IMR-90 (cell line): Measurements from ENCODE around the gene MALRD1. TPM values are rescaled to one million over a fixed set of nuclear protein-coding genes. Genes with fewer than 3 reads are reported as not detected.

Experiments
- ATAC-seq: fragments of 200-7000 bp; cut with Tn5 transposase; 2 replicates; pipeline ENCODE4 v1.9.1; 2020; ENCODE audit warnings: low read depth, mild to moderate bottlenecking, moderate library complexity
- BruUV-seq: library from RNA; stranded (reverse); fragments of 400-500 nt; replicated peaks from 2 replicates; lab custom pipeline; 2021; lab: Mats Ljungman, UMichigan
- CTCF ChIA-PET: fragments of 300-600 bp; formaldehyde crosslinking; extraction: SDS; loops from one replicate; lab custom pipeline; 2021; ENCODE audit warnings: antibody characterized with exemption; lab: Yijun Ruan, JAX
- POLR2A ChIA-PET: fragments of 300-600 bp; sonication (Branson Sonifier 250); formaldehyde crosslinking; loops from one replicate; lab custom pipeline; 2022; ENCODE audit warnings: antibody characterized with exemption; ENCODE audit not compliant: unreplicated experiment; lab: Charles Lee
- DNase-seq: peaks from one replicate; pipeline ENCODE4 v3.0.0; 2013
- H2AFZ ChIP-seq: replicated peaks from 2 replicates; pipeline ENCODE3; 2013; ENCODE audit warnings: low read length, mild to moderate bottlenecking; ENCODE audit not compliant: poor library complexity
- H2AK5ac ChIP-seq: 2 replicates; pipeline ENCODE4 v1.6.1; 2013; ENCODE audit warnings: low read depth, low read length, inconsistent platforms
- H2AK9ac ChIP-seq: replicated peaks from 2 replicates; pipeline ENCODE3; 2013; ENCODE audit warnings: mild to moderate bottlenecking, low read depth, low read length, moderate library complexity; ENCODE audit not compliant: poor library complexity
- H2BK120ac ChIP-seq: 2 replicates; pipeline ENCODE4 v1.6.1; 2013; ENCODE audit warnings: low read depth, low read length, inconsistent platforms
- H2BK15ac ChIP-seq: 3 replicates; pipeline ENCODE4 v1.6.1; 2013; ENCODE audit warnings: low read depth, low read length, inconsistent platforms
- H2BK20ac ChIP-seq: 2 replicates; pipeline ENCODE4 v1.6.1; 2013; ENCODE audit warnings: low read depth, mild to moderate bottlenecking, inconsistent platforms, low read length, moderate library complexity
- H2BK5ac ChIP-seq: 2 replicates; pipeline ENCODE4 v1.6.1; 2013; ENCODE audit warnings: mild to moderate bottlenecking, low read depth, low read length, inconsistent platforms; ENCODE audit not compliant: poor library complexity, severe bottlenecking
- H3K14ac ChIP-seq: replicated peaks from 2 replicates; pipeline ENCODE4 v1.6.1; 2013; ENCODE audit warnings: low read depth, low read length, inconsistent platforms
- H3K18ac ChIP-seq: 2 replicates; pipeline ENCODE4 v1.6.1; 2013; ENCODE audit warnings: low read depth, low read length, control low read depth
- H3K23ac ChIP-seq: 2 replicates; pipeline ENCODE4 v1.6.1; 2013; ENCODE audit warnings: low read depth, low read length, inconsistent platforms
- H3K27ac ChIP-seq: 2 replicates; pipeline ENCODE4 v1.5.1; 2013; ENCODE audit warnings: mild to moderate bottlenecking, control low read depth, low read length; ENCODE audit not compliant: insufficient read depth
- H3K27me3 ChIP-seq: 2 replicates; pipeline ENCODE4 v1.6.1; 2013; ENCODE audit warnings: low read length; ENCODE audit not compliant: control insufficient read depth, insufficient read depth
- H3K36me3 ChIP-seq: 2 replicates; pipeline ENCODE4 v1.6.1; 2013; ENCODE audit warnings: low read length, mixed read lengths; ENCODE audit not compliant: control insufficient read depth, insufficient read depth
- H3K4ac ChIP-seq: 2 replicates; pipeline ENCODE4 v1.6.1; 2013; ENCODE audit warnings: low read depth, low read length, inconsistent platforms
- H3K4me1 ChIP-seq: 2 replicates; pipeline ENCODE4 v1.6.1; 2013; ENCODE audit warnings: low read length, mixed read lengths; ENCODE audit not compliant: control insufficient read depth, insufficient read depth
- H3K4me2 ChIP-seq: 2 replicates; pipeline ENCODE4 v1.6.1; 2013; ENCODE audit warnings: low read depth, mild to moderate bottlenecking, control low read depth, low read length, moderate library complexity
- H3K4me3 ChIP-seq: 2 replicates; pipeline ENCODE4 v1.5.1; 2013; ENCODE audit warnings: low read depth, mild to moderate bottlenecking, control low read depth, low read length, moderate library complexity; ENCODE audit not compliant: insufficient read depth
- H3K56ac ChIP-seq: 2 replicates; pipeline ENCODE4 v1.6.1; 2013; ENCODE audit warnings: low read length, inconsistent platforms; ENCODE audit not compliant: insufficient read depth; ENCODE audit errors: extremely low read depth
- H3K79me1 ChIP-seq, 2 experiments: 2 replicates each; pipeline ENCODE4 v1.6.1; 2013; ENCODE audit warnings: low read length in 2 of 2, inconsistent platforms in 1 of 2, low read depth in 1 of 2
- H3K9ac ChIP-seq: 2 replicates; pipeline ENCODE4 v1.6.1; 2013; ENCODE audit warnings: low read depth, low read length, control low read depth
- H3K9me1 ChIP-seq: 2 replicates; pipeline ENCODE4 v1.6.1; 2013; ENCODE audit warnings: low read length, inconsistent platforms; ENCODE audit not compliant: insufficient read depth
- H3K9me3 ChIP-seq: 2 replicates; pipeline ENCODE4 v1.6.1; 2013; ENCODE audit warnings: low read length; ENCODE audit not compliant: control insufficient read depth, insufficient read depth
- H4K20me1 ChIP-seq: 2 replicates; pipeline ENCODE4 v1.6.1; 2013; ENCODE audit warnings: low read length, inconsistent platforms; ENCODE audit not compliant: insufficient read depth
- H4K5ac ChIP-seq: 2 replicates; pipeline ENCODE4 v1.6.1; 2013; ENCODE audit warnings: mild to moderate bottlenecking, low read depth, low read length, control low read depth
- H4K8ac ChIP-seq, 2 experiments: 2 replicates each; pipeline ENCODE4 v1.6.1; 2013; ENCODE audit warnings: low read depth in 2 of 2, low read length in 2 of 2, control low read depth in 1 of 2, inconsistent platforms in 1 of 2
- H4K91ac ChIP-seq: 2 replicates; pipeline ENCODE4 v1.6.1; 2013; ENCODE audit warnings: low read depth, low read length, inconsistent platforms; ENCODE audit not compliant: insufficient read depth
- MAZ ChIP-seq: IDR thresholded peaks from 2 replicates; pipeline ENCODE4 v1.6.1; 2012; ENCODE audit warnings: low read depth, mild to moderate bottlenecking, low read length, improper control_type of control experiment, moderate library complexity, borderline replicate concordance
- POLR2A ChIP-seq: IDR thresholded peaks from 2 replicates; pipeline ENCODE4 v1.6.1; 2012; ENCODE audit warnings: mild to moderate bottlenecking, low read depth, low read length
- RAD21 ChIP-seq: IDR thresholded peaks from 2 replicates; pipeline ENCODE4 v1.6.1; 2012; ENCODE audit warnings: low read length, improper control_type of control experiment
- RCOR1 ChIP-seq: IDR thresholded peaks from 2 replicates; pipeline ENCODE4 v1.6.1; 2012; ENCODE audit warnings: mild to moderate bottlenecking, low read length, improper control_type of control experiment; ENCODE audit not compliant: insufficient replicate concordance
- RFX5 ChIP-seq: IDR thresholded peaks from 2 replicates; pipeline ENCODE4 v1.8.0; 2012; ENCODE audit warnings: low read depth, mild to moderate bottlenecking, low read length, moderate library complexity
- SMC3 ChIP-seq: fragments of 150-350 bp; IDR thresholded peaks from 2 replicates; pipeline ENCODE4 v1.6.1; 2016; ENCODE audit warnings: low read depth, mild to moderate bottlenecking, antibody characterized with exemption, low read length, moderate library complexity
- WGBS, 2 experiments: methylation state at CpG; one replicate each; pipeline versions ENCODE4 v1.1.5 to v1.1.7; 2013; ENCODE audit warnings: missing lambda C conversion rate in 2 of 2; ENCODE audit not compliant: insufficient read length in 1 of 2; ENCODE audit errors: extremely low coverage in 2 of 2; 5-methylcytosine and 5-hydroxymethylcytosine counted together
- dilution Hi-C: fragments of 300-500 bp; cut with HindIII; formaldehyde crosslinking; loops from one replicate; pipeline ENCODE4 v1.14.3; 2018; ENCODE audit warnings: low sequenced_read_pairs; ENCODE audit not compliant: unreplicated experiment
- in situ Hi-C: fragments of 300-500 bp; cut with MboI; formaldehyde crosslinking; loops from 3 replicates; pipeline ENCODE4 v1.14.3; 2019; ENCODE audit warnings: low sequenced_read_pairs, inconsistent platforms, mixed read lengths
- intact Hi-C: fragments of 100-400 bp; cut with micrococcal nuclease; formaldehyde crosslinking; loops from 2 replicates; pipeline ENCODE4 v1.10.0; 2022
- polyA plus RNA-seq, 3 experiments: library from polyadenylated mRNA; depleted of rRNA; stranded (reverse); fragments of >200 nt; gene quantifications; 2 replicates each; pipeline ENCODE4 v1.2.3, GENCODE V29; 2012; ENCODE audit warnings: low replicate concordance in 1 of 3
- total RNA-seq: library from RNA; depleted of rRNA; stranded (reverse); fragments of >200 nt; gene quantifications from 2 replicates; pipeline ENCODE4 v1.2.3, GENCODE V29; 2012

The MALRD1 gene
- total and polyA plus RNA-seq, 2 of the 4 experiments (the other 2 are of a cell fraction): 0.34 to 1.1 TPM

DNA sequence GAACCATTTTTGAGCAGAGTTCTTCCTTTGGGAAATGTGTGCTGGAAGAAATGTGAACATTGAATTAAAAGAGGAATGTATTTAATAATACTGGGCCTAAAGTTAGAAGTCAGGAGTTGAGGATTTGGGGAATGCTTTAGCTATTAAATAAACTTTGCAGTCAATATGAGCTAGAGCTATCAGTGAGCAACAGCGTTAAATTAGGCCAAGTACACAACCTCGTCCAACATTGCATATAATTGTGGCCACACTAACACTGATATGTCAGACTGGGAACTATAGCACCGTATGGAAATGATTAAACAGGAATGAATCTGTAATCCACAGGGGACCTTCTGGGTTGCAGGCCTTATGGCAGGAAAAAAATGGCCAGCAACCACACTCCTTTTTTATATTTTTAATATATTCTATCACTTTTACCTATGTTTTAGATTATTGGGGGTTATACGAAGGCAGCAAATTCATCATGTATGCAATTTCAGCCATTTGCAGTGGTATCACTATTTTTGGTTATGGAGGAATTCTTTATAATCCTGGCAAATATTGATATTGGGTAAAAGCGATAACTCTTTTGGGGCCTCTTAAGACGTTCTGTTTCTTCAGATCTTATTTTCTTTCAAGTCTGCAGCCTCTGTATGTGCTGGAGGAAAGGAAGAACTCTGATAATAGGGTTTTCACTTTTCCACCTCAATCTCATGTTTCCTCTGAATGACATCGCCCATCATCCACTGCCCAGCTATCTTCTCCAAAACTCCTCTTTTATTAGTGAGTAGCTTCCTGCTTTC lies 531.4 kb downstream of the MALRD1 start:
- Histone ChIP-seq H2AK5ac (no peak overlapping the region), H4K8ac (no peak overlapping the region), H3K18ac (no peak overlapping the region), H3K14ac (no peak overlapping the region), H2AFZ (no peak overlapping the region), H3K9ac (no peak overlapping the region), H3K4me1 (no peaks in the 10 kb centered on the region), H2BK120ac (no peak overlapping the region), H3K9me3 (no peaks in the 10 kb centered on the region), H4K20me1 (no peaks in the 10 kb centered on the region), H2BK15ac (no peak overlapping the region), H3K4me2 (no peak overlapping the region), H3K27me3 (no peaks in the 10 kb centered on the region), H4K5ac (no peak overlapping the region), H3K79me1 (no peaks in the 10 kb centered on the region), H2AK9ac (no peak overlapping the region), H3K4ac (no peak overlapping the region), H4K91ac (no peak overlapping the region), H3K4me3 (no peak overlapping the region), H3K27ac (no peak overlapping the region), H3K23ac (no peak overlapping the region), H2BK20ac (no peak overlapping the region), H3K9me1 (no peaks in the 10 kb centered on the region), H3K56ac (no peak overlapping the region), H2BK5ac (no peak overlapping the region), H3K36me3 (no peaks in the 10 kb centered on the region)
- no TSS peak for BruUV-seq
- intact Hi-C loops (no loop called here), dilution Hi-C loops (no loop called here), in situ Hi-C loops (no loop called here)
- no peak for ATAC-seq
- CTCF ChIA-PET: interaction anchor here (0.6 kb wide), 1 partner anchor 1151 kb away, joined by 3 read pairs; no protein-coding TSS in a partner anchor
- POLR2A ChIA-PET: no interaction called here
- no CpG with 5 or more reads among the region's 7 CpGs for whole genome bisulfite sequencing, 2 experiments
- no peak for DNase-seq
- TF ChIP-seq RFX5 (no peak), MAZ (no peak), RCOR1 (no peak), RAD21 (no peak), SMC3 (no peak), POLR2A (no peak)
